ENCODE measurements around the gene PCA3.

Gene PCA3

GRCh38 chr9:76764138-76764537, at the start of gene PCA3:
PCA3 (plus strand) TSS chr9:76764438.
- DNase-seq (ENCODE audit: low spot score): no peak
- H3K27ac Mint-ChIP-seq: no peak within 1 kb of the TSS
- peaks cover 2% of the 10 kb centered on the region for H3K27me3 Mint-ChIP-seq (ENCODE audit: low read depth)
- H3K4me1 Mint-ChIP-seq (ENCODE audit: low read depth): no peaks in the 10 kb centered on the region
- no peaks in the 10 kb centered on the region for H3K9me3 Mint-ChIP-seq
- no peak within 1 kb of the TSS for H3K4me3 Mint-ChIP-seq
- H3K36me3 Mint-ChIP-seq (ENCODE audit: low read depth): no peaks in the 10 kb centered on the region

GRCh38 chr9:76716085-76716672, 48.1 kb upstream of the PCA3 start:
- no peaks in the 10 kb centered on the region for H3K4me1 Mint-ChIP-seq (ENCODE audit: low read depth)
- no peak overlapping the region for H3K4me3 Mint-ChIP-seq
- peaks cover 26% of the 10 kb centered on the region for H3K27me3 Mint-ChIP-seq (ENCODE audit: low read depth)
- H3K27ac Mint-ChIP-seq: no peak overlapping the region
- DNase-seq (ENCODE audit: low spot score): no peak
- no peaks in the 10 kb centered on the region for H3K9me3 Mint-ChIP-seq
- no peaks in the 10 kb centered on the region for H3K36me3 Mint-ChIP-seq (ENCODE audit: low read depth)

- no peaks in the 10 kb centered on the region for H3K4me1 Mint-ChIP-seq (ENCODE audit: low read depth)
- DNase-seq (ENCODE audit: low spot score): no peak
- no peak overlapping the region for H3K27ac Mint-ChIP-seq
- no peaks in the 10 kb centered on the region for H3K36me3 Mint-ChIP-seq (ENCODE audit: low read depth)
- H3K27me3 Mint-ChIP-seq (ENCODE audit: low read depth): peaks cover 24% of the 10 kb centered on the region
- H3K4me3 Mint-ChIP-seq: no peak overlapping the region
- H3K9me3 Mint-ChIP-seq: no peaks in the 10 kb centered on the region
These were observed 47.1 kb upstream of the PCA3 start for GRCh38 chr9:76717176-76717575.

- Mint-ChIP-seq H3K36me3 (ENCODE audit: low read depth) (no peaks in the 10 kb centered on the region), H3K9me3 (no peaks in the 10 kb centered on the region), H3K27me3 (ENCODE audit: low read depth) (peaks cover 24% of the 10 kb centered on the region), H3K4me1 (ENCODE audit: low read depth) (no peaks in the 10 kb centered on the region), H3K4me3 (no peak overlapping the region), H3K27ac (no peak overlapping the region)
- no peak for DNase-seq (ENCODE audit: low spot score)
These were observed 46.6 kb upstream of the PCA3 start for GRCh38 chr9:76717613-76718012.

GRCh38 chr9:76718166-76718565, 46.1 kb upstream of the PCA3 start:
- H3K4me1 Mint-ChIP-seq (ENCODE audit: low read depth): no peaks in the 10 kb centered on the region
- H3K9me3 Mint-ChIP-seq: no peaks in the 10 kb centered on the region
- no peak overlapping the region for H3K27ac Mint-ChIP-seq
- H3K4me3 Mint-ChIP-seq: no peak overlapping the region
- DNase-seq (ENCODE audit: low spot score): no peak
- no peaks in the 10 kb centered on the region for H3K36me3 Mint-ChIP-seq (ENCODE audit: low read depth)
- peaks cover 27% of the 10 kb centered on the region for H3K27me3 Mint-ChIP-seq (ENCODE audit: low read depth)

- Mint-ChIP-seq H3K9me3 (no peaks in the 10 kb centered on the region), H3K4me1 (ENCODE audit: low read depth) (no peaks in the 10 kb centered on the region), H3K27ac (no peak overlapping the region), H3K27me3 (ENCODE audit: low read depth) (peaks cover 28% of the 10 kb centered on the region), H3K4me3 (no peak overlapping the region), H3K36me3 (ENCODE audit: low read depth) (no peaks in the 10 kb centered on the region)
- DNase-seq (ENCODE audit: low spot score): no peak
These were observed 44.0 kb upstream of the PCA3 start for GRCh38 chr9:76720245-76720644.

- H3K9me3 Mint-ChIP-seq: no peaks in the 10 kb centered on the region
- no peaks in the 10 kb centered on the region for H3K4me1 Mint-ChIP-seq (ENCODE audit: low read depth)
- H3K36me3 Mint-ChIP-seq (ENCODE audit: low read depth): no peaks in the 10 kb centered on the region
- no peak overlapping the region for H3K4me3 Mint-ChIP-seq
- H3K27ac Mint-ChIP-seq: no peak overlapping the region
- H3K27me3 Mint-ChIP-seq (ENCODE audit: low read depth): peaks cover 8% of the 10 kb centered on the region
- DNase-seq (ENCODE audit: low spot score): no peak
These were observed 39.2 kb upstream of the PCA3 start for GRCh38 chr9:76725011-76725546.

- no peaks in the 10 kb centered on the region for H3K36me3 Mint-ChIP-seq (ENCODE audit: low read depth)
- H3K4me3 Mint-ChIP-seq: no peak overlapping the region
- H3K4me1 Mint-ChIP-seq (ENCODE audit: low read depth): no peaks in the 10 kb centered on the region
- H3K27me3 Mint-ChIP-seq (ENCODE audit: low read depth): peaks cover 8% of the 10 kb centered on the region
- no peaks in the 10 kb centered on the region for H3K9me3 Mint-ChIP-seq
- no peak for DNase-seq (ENCODE audit: low spot score)
- no peak overlapping the region for H3K27ac Mint-ChIP-seq
These were observed 38.4 kb upstream of the PCA3 start for GRCh38 chr9:76725885-76726284.

- Mint-ChIP-seq H3K27ac (no peak overlapping the region), H3K27me3 (ENCODE audit: low read depth) (peaks cover 3% of the 10 kb centered on the region), H3K36me3 (ENCODE audit: low read depth) (no peaks in the 10 kb centered on the region), H3K4me1 (ENCODE audit: low read depth) (no peaks in the 10 kb centered on the region), H3K4me3 (no peak overlapping the region), H3K9me3 (no peaks in the 10 kb centered on the region)
- no peak for DNase-seq (ENCODE audit: low spot score)
These were observed 35.1 kb upstream of the PCA3 start for GRCh38 chr9:76729116-76729515.

- Mint-ChIP-seq H3K27ac (no peak overlapping the region), H3K4me3 (no peak overlapping the region), H3K4me1 (ENCODE audit: low read depth) (no peaks in the 10 kb centered on the region), H3K36me3 (ENCODE audit: low read depth) (no peaks in the 10 kb centered on the region), H3K9me3 (no peaks in the 10 kb centered on the region), H3K27me3 (ENCODE audit: low read depth) (peaks cover 6% of the 10 kb centered on the region)
- no peak for DNase-seq (ENCODE audit: low spot score)
These were observed 34.1 kb upstream of the PCA3 start for GRCh38 chr9:76729980-76730737.

- Mint-ChIP-seq H3K4me1 (ENCODE audit: low read depth) (no peaks in the 10 kb centered on the region), H3K9me3 (no peaks in the 10 kb centered on the region), H3K4me3 (no peak overlapping the region), H3K36me3 (ENCODE audit: low read depth) (no peaks in the 10 kb centered on the region), H3K27ac (no peak overlapping the region), H3K27me3 (ENCODE audit: low read depth) (peaks cover 6% of the 10 kb centered on the region)
- DNase-seq (ENCODE audit: low spot score): no peak
These were observed 33.4 kb upstream of the PCA3 start for GRCh38 chr9:76730801-76731200.

- H3K36me3 Mint-ChIP-seq (ENCODE audit: low read depth): no peaks in the 10 kb centered on the region
These were observed 31.8 kb upstream of the PCA3 start for GRCh38 chr9:76732341-76732958.

GRCh38 chr9:76733096-76733495, 31.1 kb upstream of the PCA3 start:
- H3K36me3 Mint-ChIP-seq (ENCODE audit: low read depth): no peaks in the 10 kb centered on the region
- no peaks in the 10 kb centered on the region for H3K4me1 Mint-ChIP-seq (ENCODE audit: low read depth)
- H3K27me3 Mint-ChIP-seq (ENCODE audit: low read depth): peaks cover 3% of the 10 kb centered on the region
- no peak for DNase-seq (ENCODE audit: low spot score)
- no peak overlapping the region for H3K4me3 Mint-ChIP-seq
- H3K27ac Mint-ChIP-seq: no peak overlapping the region
- no peaks in the 10 kb centered on the region for H3K9me3 Mint-ChIP-seq

More at GRCh38 chr9:76732341-76732958, 31.8 kb upstream of the PCA3 start:
- Mint-ChIP-seq H3K27ac (no peak overlapping the region), H3K9me3 (no peaks in the 10 kb centered on the region), H3K27me3 (ENCODE audit: low read depth) (peaks cover 3% of the 10 kb centered on the region), H3K4me3 (no peak overlapping the region), H3K4me1 (ENCODE audit: low read depth) (no peaks in the 10 kb centered on the region)
- no peak for DNase-seq (ENCODE audit: low spot score)

GRCh38 chr9:76734716-76735115, 29.5 kb upstream of the PCA3 start:
- Mint-ChIP-seq H3K4me3 (no peak overlapping the region), H3K27ac (no peak overlapping the region), H3K4me1 (ENCODE audit: low read depth) (no peaks in the 10 kb centered on the region), H3K27me3 (ENCODE audit: low read depth) (peaks cover 7% of the 10 kb centered on the region), H3K9me3 (no peaks in the 10 kb centered on the region), H3K36me3 (ENCODE audit: low read depth) (no peaks in the 10 kb centered on the region)
- DNase-seq (ENCODE audit: low spot score): no peak
